Esophagus mucosa (tissue), 1 donor: ENCODE measurements around the gene DDAH1. TPM values are rescaled to one million over a fixed set of nuclear protein-coding genes. Genes with fewer than 3 reads are reported as not detected.
"Not testable (repeated sequence)": the region's sequence is repeated elsewhere in the genome, so short reads cannot be mapped to it uniquely, and the experiment has no call there.

Source experiments
- ATAC-seq: fragments of 200-7000 bp; cut with Tn5 transposase; one replicate; pipeline ENCODE4 v1.9.1; 2020
- total RNA-seq: library from RNA; stranded (reverse); gene quantifications from one replicate; pipeline ENCODE4 v1.2.4, GENCODE V29; 2023
- donor health status: DM: yes; HTN: yes; CAD: no.

Gene DDAH1
- total RNA-seq, 1 donor from 2014 or later, result 11.4 TPM

DNA sequence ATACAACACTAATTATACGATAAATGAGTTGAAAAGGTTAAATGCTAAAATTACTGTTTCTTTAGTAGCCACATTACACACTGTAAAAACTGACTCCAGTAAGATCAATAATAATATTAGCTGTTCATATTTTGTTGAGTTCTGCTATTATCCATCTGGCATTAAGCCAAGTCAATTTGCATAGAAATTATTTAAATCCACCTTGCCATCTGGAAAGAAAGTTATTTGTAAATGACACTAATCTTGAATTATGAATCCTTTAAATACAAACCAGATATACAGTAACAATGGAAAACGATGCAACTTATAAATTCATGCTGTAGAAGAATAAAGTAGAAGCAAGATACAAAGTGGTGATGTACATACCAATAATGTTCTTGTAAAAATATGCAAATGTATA lies 107.1 kb downstream of the DDAH1 start:
- ATAC-seq, result no peak

DNA sequence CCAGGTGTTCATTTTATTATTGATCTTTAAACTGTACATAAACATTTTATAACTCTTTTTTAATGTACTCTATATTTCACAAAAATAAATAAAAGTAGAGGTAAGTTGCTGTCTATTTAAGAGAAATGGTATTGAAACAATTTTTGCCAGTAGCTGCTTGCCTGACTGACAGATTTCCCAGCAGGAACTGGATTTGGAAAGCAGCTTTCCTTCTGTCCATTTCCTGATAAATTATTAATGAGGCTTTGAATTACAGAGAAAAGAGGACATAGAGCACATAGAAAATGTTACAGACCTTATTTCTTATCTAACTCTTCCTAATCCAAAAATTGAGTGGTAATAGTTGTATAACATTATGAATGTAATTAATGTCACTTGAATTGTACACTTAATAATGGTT lies 108.8 kb downstream of the DDAH1 start:
- no peak for ATAC-seq

DNA sequence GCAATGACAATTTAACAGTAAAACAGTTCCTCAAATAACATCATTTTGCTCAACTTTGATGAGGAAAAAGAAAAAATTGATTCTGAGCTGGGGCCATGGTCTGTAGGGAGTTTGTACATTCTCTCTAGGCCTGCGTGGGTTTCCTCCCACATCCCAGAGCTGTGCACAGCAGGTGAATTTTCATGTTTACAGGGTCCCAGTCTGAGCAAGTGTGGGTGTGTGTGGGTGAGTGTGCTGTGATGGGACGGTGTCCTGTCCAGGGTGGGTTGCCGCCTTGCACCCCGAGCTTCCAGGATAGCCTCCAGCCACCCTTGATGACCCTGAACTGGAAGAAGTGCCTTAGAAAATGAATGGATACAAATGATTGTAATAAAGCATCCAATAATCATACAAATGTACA lies 112.9 kb downstream of the DDAH1 start:
- no peak for ATAC-seq

DNA sequence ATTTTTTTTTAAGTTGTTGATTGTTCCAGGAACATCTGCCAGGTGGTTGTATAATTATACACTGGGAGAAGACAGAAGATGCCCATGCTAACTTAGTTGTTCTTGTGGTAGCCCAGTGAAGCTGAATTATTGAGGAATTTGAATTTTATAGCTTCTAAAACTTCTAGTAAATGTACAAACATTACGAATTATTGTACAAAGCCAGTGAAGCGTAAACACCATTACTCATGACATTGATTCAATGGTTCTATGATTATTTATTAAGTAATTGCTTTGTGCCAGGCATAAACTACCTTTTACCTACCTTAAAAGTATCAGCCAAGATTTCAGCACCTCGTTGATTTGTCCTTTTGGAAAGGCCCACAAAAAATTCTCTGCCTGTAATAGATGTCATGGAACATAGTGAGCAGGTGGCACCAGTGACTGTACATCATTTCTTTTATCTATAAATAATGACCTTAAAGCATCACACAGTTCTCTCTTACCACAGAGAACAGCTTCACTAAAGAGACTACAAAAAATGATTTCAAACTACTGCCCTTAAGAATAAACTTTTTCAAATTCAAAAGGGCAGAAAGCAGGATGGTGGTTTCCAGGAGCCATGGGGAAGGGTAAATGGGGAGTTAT lies 113.6 kb downstream of the DDAH1 start:
- no peak for ATAC-seq

DNA sequence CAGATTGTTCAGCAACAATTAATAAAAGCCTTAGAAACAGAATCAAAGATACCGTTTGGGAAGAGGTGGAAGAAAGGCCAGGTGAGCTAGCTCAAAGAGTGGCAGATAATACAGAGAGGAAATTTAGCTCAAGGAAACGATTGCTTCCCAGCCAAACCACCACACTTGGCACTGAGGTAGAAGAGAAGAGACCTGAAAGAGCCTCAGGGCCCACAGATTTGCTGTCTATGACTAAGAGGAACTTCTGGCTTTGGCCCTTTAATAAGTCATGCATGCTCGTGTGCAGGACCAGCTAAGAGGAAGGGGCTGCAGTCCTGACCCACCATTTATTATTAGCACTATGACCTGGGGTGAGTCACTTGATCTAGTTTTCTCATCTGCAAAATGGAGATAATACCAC lies 115.7 kb downstream of the DDAH1 start:
- no peak for ATAC-seq

DNA sequence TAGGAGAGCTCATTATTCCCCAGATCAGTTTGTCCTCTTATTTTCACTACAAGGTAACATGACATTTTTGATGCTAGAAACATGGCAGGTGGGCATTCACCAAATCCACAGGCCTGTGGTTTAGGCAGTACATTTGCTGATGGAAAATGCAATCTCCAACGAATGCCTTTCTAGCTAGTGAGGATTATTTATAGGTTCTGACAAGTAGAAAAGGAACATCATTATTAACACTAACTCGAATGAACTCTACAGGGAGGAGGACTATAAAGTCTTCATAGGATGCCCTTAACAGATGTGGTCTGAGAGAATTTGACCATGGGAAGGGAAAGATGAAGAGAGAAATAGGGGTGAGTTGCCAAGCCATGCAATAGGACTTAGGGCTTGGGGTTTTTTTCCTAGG lies 117.1 kb downstream of the DDAH1 start:
- no peak for ATAC-seq

DNA sequence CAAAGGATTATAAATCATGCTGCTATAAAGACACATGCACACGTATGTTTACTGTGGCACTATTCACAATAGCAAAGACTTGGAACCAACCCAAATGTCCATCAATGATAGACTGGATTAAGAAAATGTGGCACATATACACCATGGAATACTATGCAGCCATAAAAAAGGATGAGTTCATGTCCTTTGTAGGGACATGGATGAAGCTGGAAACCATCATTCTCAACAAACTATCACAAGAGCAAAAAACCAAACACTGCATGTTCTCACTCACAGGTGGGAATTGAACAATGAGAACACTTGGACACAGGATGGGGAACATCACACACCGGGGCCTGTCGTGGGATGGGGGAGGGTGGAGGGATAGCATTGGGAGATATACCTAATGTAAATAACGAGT lies 117.7 kb downstream of the DDAH1 start:
- not testable (repeated sequence) for ATAC-seq

DNA sequence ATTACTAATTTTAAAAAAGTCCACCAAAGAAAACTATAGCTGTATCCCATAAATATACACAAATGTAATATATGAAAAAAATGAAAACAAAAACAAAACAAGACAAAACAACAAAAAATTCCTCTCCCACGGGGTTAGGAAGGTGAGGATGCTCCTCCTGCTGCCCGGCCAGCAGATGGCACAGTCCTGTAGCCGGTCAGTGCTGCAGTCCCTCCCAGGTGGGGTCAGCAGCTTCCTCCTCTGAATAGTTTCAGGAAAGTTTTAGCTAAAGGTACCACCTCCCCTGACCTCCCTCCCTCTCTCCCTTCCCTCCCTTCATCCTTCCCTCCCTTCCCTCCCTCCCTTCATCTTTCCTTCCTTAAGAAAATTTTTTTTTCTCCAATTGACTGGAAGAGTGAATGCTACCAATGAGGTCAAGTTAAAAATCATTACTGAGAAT lies 120.7 kb downstream of the DDAH1 start:
- peak; percentile 37 for ATAC-seq

DNA sequence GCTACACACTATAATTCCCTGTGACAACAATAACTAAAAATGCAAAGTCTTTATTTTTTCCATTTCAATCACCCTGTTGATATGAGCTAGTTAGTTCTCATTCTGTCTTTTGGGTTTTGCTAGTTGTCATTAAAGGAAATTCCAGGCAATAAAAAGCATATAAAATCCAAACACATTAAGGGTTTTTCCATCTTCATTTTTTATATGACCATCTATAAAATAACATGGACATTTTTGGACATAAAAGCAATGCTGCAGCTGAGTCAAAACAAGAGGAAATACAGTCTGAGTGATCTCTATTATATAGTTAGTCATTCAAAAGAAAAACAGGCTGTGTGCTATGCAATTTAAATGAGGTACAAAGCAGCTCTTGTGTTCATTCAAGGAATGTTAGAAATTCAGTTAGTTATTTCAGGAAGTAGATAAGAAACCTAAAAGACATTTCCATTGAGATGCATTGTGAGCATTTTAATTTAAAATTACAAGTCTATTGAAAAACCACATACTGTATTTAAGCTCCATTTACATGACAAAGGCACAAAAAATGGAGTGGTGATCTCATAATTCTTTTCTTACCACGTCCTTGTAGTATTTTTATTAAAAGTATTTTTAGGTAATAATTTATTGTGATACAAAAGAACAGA lies 121.2 kb downstream of the DDAH1 start:
- no peak for ATAC-seq

DNA sequence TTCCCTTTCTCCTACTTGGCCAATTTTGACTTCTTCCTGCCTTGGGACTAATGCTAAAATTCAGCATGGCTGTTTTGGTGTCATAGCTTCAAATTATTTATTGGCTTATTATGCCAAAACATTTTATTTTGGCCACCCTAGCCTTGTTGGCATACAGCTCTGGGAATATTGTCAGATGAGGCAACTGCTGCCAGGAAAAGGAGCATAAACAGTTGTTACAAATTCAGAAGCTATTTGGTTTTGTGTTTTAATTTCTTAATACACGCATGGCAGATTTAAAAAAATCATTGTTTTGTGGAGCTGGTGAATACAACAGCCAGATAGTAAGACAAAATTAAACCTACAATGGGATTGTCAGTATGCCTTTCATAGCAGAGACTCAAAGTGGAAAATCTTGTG lies 121.7 kb downstream of the DDAH1 start:
- no peak for ATAC-seq

DNA sequence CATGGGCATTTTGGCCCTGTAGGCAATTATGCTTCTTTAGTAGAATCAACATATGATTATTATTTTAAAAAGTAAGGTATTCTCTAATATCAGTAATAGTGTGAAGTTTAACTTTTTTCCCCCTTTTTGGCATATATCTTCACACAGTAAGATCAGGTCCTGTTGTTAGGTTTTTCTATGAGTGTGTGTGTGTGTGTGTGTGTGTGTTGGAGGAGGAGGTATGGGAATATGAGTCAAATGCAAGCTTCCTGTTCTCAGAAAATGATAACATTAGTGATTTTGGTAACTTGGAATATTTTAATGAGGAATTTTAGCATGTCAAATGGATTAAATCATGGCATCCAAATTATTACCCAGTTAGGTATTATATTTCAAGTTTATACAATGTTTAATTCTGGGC lies 122.8 kb downstream of the DDAH1 start:
- ATAC-seq, result no peak

DNA sequence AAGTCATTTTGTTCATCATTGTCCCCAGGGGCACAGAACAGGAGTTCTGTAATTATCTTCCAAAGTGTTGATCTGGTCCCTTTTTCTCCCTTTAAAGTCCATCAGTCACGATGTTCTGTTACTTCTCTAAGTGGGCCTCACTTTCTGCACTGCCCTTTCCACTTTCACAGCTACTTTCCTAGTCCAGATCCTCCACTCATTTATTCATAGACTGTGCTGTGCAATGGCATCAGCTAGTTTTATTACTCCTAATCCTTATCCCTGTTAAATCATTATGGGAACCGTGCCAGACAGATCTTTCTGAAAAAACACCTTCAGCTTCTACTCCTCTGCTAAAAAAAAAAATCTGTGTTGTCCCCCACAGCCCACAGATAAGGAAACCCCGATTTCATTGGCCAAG lies 124.5 kb downstream of the DDAH1 start:
- no peak for ATAC-seq

DNA sequence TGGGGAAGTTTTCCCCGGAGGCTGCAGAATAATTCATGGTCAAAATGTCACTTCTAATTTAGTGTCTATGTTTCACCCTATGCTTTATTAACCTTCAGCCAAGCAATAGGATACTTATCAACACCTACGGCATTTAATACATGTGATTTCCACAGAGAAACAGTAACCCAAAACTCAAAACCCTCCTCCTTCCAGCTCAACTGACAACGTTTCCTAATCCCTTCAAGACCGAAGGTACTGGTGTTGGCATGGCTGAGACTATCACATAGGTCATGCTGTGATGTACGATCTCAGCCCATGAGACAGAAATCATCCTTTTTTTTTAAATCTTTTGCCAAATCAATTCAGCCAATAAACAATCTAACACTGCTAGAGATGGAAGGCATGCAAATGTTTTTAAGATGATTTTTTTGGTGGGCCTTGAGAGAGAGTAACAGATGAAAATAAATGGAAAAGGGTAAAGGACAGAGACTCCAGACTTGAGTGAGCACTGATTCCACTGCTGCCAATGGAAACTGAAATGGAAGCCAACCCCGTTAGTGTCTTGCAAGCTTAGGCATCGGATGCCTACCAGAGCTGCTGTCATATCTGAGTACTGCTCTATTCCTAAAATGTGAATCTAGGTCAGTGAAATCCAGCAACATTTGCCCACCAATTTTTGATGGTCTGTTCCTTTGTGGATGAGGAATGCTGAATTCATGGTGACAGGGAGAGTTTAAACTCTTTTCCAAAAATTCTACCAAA lies 125.1 kb downstream of the DDAH1 start:
- no peak for ATAC-seq

DNA sequence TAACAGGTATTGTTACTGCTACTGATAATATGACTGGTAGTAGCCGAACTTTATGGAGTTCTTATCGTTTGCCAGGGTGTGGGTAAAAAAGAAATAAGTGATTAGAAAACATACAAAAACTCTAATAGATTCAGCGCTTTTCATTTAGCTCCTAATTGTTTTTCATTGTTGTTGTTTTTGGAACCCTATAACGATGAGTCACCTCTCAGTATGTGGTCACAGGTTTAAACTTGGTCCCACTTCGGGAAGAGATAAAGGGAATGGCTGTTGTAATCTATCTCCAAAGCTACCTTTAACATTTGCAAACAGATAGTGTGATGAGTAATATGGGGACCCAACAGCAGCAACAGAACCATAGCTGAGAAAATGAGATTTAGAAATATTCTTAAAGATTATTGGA lies 125.9 kb downstream of the DDAH1 start:
- no peak for ATAC-seq

DNA sequence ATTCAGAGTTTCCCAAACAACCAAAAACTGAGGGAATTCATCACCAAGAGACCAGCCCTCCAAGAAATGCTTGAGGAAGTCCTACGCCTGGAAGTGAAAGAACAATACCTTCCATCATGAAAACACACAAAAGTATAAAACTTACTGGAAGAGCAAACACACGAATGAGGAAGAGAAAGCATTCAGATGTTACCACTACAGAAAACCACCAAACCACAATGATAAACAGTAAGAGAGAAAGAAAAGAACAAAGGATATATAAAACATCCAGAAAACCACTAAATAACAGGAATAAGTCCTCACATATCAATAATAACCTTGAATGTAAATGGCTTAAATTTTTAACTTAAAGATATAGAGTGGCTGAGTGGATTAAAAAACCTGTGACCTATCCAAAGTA lies 130.0 kb downstream of the DDAH1 start:
- no peak for ATAC-seq

DNA sequence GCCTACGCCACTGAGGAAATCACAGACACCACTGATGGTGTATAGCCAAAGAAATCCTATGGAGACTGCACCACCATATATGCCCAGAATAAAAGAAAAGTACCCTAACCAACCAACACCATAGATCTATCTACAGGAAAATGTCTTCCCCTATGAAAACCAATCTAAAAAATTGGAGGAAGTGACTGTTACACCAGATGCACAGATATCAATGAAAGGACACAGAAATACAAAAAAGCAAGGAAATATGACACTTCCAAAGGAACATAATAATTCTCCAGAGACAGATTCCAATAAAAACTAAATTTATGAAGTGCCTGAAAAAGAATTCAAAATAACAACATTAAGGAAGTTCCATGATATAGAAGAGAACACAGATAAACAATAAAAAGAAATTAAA lies 131.8 kb downstream of the DDAH1 start:
- ATAC-seq, result no peak

DNA sequence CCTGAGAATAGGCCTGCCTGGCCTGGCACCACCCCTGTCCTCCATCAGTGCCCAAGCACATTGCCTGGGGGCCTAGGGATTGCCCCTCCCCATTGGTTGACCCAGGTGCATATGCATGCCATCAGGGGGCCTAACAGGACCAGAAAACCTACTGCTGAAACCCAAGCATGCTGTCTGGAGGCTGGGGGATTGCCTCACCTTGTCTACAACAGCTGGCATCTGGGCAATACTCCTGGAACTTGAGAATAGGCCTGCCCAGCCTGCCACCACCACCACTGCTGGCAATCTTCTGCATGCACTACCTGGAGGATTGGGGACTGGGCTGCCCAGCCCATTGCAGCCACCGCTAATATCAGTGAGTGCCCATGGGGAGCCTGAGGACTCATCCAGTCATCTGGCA lies 132.4 kb downstream of the DDAH1 start:
- peak; percentile 17 for ATAC-seq

DNA sequence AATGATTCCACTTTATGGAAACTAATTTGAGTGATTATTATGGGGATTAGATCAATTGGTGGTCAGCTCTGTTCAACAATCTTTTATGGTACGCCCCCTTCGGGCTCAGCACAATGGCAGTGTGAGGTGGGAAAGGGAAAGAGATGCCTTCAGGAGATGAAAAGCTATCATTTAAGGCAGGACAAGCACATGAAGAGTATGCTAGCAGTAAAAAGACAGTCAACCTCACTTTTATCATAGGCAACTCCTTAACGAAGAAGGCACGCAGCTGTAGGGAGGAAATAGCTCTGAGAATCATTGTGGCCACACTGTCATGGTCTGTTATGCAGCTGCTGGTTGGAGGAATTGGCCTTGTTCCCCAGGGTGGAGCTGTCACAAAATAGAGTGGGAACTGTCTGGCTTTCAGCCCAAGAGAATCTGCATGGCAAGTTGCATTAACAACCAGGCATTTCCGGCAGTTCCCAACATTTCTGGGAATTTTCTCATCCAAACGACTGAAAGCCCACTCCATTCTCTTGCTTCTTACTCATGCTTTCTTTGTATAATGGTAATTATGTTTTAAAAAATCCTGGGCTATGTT lies 134.2 kb downstream of the DDAH1 start:
- ATAC-seq, result no peak

DNA sequence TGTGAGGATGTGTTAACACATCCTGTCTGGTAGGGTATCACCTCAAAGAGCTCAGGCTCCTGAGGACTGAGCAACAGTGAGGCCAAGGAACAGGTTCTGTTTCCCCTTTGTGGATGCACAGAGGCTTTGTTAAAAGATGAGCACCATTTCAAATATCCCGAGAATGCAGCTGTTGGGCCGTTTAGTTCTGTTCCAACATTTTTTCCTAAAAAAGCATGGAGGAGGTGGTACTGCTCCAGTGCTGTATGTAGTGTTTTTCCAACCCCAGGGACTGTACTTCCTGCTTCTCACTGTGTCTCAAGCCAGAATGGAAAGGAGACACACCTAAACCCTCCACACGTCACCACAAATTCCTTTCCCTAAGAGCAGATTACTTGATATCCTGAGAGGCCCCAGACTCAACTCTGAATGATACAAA lies 134.7 kb downstream of the DDAH1 start:
- peak; percentile 66 for ATAC-seq

DNA sequence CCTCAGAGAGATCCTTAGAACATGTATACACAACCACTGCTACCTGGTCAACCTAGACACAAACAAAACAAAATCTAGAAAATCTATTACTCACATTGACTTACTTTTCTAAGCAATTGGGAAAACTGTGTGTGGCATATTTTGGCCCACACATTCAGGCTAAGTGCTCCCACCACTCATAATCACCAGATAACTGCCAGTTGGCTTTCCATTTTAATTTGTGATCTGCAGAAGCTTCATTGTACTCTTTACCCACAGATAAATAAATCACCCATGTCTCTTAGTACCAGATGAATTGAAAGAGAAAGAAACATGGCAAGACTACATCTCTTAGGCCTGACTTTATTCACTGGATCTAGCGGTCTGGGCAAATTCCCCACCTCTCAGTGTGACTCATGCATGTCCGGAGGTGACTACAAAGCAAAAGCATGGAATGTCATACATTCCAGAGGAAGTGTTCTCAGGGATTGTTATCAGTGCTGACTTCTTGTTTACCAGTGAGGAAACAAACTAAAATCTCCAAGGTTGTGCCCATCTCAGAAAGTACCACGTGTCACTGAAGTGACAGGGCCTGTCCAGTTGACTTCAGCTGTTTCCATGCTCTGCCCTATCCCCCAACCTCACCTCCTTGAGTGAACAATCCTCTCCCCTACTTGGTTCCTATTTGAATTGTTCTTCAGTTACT lies 136.1 kb downstream of the DDAH1 start:
- peak; percentile 50 for ATAC-seq

DNA sequence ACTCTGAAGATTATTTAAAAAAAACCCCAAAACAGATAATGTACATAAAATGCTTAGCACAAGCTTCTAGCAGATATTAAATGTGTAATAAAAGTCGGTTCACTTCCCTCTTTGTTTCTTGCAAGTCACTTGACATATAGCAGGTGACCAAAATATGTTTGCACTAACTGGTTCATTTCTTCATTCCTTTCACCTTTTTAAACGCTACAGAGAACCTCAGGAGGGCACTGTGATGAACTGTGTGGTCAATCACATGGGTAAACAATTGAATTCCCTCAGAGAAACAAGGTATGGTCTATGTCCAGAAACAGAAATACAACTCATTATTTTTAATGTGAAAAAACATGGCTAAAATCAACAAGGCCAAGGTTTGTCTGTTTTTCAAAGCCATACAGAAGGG lies 137.2 kb downstream of the DDAH1 start:
- ATAC-seq, result no peak

DNA sequence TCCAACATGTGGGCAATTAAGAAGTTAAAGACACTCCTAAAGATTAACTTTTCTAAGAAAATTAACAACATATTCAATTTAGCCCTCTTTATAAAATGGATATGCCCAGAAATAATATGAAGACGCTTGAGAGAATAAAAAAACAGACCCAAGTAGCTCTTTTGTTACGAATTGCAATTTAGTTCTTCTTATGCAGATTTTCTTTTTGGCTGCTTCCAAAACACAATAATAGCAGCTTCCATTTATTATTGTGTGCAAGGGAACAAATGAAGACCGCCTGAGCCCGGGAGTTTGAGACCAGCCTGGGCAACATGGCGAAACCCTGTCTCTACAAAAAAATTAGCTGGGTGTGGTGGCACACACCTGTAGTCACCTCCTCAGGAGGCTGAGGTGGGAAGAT lies 138.1 kb downstream of the DDAH1 start:
- ATAC-seq, result no peak

DNA sequence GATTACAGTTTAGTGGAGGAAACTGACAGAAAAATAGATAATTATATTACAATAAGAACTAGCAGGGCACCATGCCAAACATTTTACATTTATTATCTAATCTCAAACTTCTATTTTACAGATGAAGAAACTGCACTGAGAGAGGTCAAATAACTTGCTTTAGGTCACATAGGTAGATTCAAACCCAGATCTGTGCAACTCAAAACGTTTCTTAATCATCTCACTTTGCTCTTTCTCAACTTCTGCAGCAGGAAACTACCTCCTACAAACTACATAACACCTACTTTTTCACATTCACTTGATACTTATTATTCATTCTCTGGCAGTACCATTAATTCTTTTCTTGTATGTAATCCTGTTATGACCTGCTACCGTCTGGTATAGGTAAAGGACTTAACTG lies 138.6 kb downstream of the DDAH1 start:
- ATAC-seq, result no peak
